GM19025 (cell line): ENCODE measurements around the gene ATG5.
A peak's percentile ranks its signal among the peaks of the same experiment; 100 is the strongest.

Source experiments
- ATAC-seq: cut with Tn5 transposase; IDR thresholded peaks from one replicate; pipeline ENCODE4 v1.9.1; 2021; ENCODE audit warnings: mild to moderate bottlenecking, low read depth, moderate library complexity; ENCODE audit not compliant: unreplicated experiment

ATG5 gene

GRCh38 chr6:106325336-106326178, at the start of gene ATG5:
ATG5 (minus strand) TSS chr6:106325760; CDS start chr6:106316208, 9,552 bp downstream.
- ATAC-seq: peak; percentile 94

DNA sequence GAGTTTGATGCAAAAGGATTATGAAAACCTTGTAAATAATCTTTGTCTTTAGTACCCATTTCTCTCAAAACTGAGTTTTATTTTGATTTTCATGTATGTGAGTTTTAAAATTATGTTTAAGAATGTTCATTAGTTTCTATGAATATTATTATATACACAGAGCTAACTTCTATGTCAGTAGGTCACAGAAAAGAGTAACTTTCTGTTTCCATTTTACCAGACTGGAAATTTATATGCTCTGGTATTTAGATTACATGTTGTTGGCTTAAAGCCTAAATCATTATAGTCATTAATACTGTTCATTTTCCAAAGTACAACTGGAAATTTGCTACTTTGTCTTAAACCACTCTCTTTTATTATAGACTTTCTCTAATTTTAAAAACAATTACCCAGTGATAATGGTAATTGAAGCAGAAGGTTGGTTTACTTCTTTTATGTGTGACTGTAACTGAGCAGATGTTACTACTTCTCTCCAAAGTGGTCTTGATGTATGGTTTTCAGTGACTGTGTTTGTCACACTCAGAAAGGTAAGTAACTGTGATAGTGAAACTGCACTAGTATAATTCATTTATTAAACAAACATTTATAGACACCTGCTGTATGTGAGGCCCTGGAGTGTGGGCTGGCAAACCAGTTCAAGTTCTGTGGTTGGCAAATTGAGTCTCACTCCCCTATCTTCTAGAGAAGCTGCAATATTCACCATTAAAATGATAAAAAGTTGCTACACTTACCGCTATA, 48.1 kb upstream of the ATG5 start:
- no peak for ATAC-seq

- ATAC-seq: no peak
Measured at GRCh38 chr6:106372838-106373501, 47.4 kb upstream of the ATG5 start.

- no peak for ATAC-seq
Measured at GRCh38 chr6:106370639-106371038, 45.1 kb upstream of the ATG5 start.

DNA sequence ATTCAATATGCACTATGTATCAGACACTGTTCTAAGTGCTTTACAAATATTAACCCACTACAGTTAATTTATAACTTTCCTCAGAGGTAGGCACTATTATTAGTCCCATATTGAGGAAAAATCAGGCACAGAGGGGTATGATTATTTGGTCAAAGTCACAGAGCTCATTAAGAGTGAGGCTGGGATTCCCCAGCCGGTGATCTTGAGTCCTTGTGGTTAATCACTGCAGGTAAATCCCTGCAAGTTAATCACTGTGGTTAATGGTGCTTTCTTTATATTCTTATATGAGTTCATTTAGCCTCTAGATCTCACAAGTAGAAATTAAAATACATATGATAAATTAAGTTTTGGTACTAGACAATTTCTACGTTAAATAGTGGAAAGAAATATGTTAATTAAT, 44.2 kb upstream of the ATG5 start:
- ATAC-seq: no peak

DNA sequence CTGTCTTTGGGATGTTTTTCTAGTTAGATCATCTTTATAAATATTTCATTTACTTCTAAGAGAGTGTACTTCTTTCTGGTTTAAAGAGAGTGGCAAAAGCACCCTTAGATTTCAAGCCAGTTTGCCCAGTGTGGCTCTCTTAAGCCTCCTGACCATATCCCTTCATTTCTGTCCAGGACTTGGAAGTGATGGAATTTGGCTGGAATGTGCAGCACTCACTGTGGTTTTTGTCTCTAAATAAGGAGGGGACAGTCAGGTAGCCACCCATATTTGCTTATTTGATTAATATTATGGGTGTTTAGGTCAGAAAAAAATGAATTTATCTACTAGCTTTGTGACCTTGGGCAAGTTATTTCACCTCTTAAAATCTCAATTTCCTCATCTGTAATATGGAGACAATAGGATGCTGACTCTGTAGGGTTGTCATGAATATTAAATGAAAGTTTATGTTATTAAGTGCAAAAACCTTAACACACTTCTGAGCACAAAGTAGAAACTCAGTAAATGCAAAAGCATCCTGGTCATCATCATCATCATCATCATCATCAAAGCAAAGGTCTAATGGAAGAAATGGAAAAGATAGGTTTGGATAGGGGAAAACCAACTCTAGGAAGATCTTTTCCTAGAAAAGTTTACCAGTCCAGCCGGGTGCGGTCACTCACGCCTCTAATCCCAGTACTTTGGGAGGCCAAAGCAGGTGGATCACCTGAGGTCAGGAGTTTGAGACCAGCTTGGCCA, 38.0 kb upstream of the ATG5 start:
- ATAC-seq: no peak

- peak; percentile 31 for ATAC-seq
Measured at GRCh38 chr6:106360989-106361430, 35.5 kb upstream of the ATG5 start.

GRCh38 chr6:106360410-106360988, 34.9 kb upstream of the ATG5 start, which contains the start of gene CRYBG1:
CRYBG1 (plus strand) TSS chr6:106360717; CDS start chr6:106360909, 192 bp downstream.
- peak; percentile 70 for ATAC-seq

DNA sequence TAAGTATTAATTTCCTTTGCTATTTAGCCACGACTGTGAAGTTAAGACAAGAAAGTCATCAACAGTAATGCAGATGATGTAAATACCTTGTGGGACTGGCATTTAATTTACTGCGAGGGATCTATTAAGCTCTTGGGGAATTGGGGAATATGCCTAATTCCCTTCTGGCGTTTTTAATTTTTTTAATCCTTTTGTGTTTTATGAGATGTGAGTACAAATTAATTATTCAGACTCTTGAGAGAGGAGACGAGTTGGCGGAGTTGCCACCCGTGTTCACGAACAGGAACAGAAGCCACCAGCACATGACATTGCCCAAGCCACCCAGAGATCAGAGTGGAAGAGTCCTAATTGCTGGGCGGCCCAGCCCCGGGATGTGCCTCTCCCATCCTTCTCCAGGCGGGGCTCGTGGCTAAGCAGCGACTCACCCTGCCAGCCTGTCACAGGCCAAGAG, 34.4 kb upstream of the ATG5 start:
- no peak for ATAC-seq

DNA sequence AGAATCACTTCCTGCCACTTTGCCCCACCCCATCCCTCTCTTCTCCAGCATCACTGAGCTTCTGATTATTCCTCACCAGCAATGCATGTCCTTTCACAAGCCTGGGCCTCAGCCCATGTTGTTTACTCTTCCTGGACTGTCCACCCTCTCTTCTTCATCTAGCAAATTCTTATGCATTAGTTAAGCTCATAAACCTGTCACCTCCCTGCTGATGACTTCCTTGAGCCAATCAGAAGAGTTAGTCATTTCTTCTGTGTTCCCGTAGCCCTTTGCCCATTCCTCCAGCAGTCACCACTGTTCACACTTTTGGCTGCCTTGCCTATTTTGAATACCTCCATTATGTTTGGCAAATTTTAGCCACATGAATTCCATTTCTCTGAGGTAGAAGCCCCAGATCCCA, 30.8 kb upstream of the ATG5 start:
- no peak for ATAC-seq

DNA sequence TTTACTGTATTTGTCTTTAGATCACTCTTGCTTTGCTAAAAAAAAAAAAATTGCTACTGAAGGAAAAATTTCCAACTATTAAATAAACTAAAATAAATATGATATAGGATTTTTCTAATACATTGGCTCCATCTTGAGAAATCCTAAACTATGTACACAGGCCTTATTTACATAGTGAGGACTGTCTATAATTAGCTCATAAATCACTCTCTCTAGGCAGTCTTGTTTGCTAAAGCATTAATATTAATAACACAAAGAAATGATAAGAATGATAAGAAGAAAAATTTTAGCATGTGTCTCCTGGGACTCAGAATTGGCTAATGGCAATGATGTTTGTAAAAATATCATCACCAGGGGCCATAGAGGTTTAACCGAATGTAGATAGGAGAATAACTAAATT, 21.7 kb upstream of the ATG5 start:
- ATAC-seq: no peak

GRCh38 chr6:106339334-106340029, 13.9 kb upstream of the ATG5 start:
- no peak for ATAC-seq

DNA sequence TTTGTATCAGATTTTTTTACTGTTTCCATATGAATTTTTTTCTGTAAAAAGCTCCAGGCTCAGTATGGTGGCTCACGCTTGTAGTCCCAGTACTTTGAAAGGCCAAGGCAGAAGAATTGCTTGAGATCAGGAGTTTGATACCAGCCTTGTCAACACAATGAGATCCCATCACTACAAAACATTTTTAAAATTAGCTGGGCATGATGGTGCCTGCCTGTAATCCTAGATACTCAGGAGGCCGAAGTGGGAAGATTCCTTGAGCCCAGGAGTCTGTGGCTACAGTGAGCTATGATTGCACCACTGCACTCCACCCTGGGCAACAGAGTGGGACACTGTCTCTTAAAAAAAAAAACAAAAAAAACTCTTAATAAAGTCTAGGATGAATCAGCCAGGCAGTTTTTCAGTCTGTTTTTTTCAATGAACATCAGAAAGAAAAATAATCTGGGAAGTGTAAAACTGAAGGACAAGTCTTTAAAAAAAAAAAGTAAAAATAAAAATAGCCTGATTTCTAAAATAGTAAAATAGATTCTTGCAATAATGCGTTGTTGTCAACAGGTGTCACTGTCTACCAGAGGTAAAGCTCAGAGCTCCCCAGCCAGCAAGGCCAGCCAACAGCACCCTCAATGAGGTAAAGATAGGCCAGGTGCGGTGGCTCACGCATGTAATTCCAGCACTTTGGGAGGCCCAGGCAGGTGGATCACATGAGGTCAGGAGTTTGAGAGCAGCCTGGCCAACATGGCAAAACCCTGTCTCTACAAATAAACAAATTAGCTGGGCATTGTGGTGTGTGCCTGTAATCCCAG, 9.3 kb upstream of the ATG5 start:
- no peak for ATAC-seq

DNA sequence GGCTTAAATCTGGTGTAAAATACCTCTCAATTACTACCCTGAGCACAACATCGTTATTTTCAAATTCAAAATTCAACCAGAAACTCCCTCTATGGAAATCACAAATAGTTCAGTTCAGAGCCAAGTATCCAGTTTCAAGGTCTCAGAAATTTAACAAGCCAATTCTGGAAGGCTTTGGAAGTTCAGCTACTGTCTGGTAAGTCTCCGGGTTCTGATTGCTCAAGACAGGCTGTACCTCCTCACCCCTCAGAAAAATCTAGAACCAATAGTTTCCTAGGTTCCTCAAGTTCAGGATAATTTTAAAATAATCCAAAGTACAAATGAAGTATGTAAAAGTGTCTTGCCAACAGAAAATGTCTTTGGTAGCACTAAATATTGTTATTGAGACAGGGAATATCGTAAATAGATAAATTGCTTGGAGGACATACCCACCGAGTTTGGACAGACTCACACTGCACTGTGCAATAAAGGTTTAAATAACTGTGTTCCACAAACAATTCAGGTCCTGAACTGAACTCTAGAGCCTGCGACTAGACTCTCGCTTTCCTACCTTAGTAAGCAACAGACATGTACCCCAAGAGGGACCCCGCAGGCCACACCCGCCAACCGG, 729 bp downstream of the ATG5 start:
- ATAC-seq: no peak

DNA sequence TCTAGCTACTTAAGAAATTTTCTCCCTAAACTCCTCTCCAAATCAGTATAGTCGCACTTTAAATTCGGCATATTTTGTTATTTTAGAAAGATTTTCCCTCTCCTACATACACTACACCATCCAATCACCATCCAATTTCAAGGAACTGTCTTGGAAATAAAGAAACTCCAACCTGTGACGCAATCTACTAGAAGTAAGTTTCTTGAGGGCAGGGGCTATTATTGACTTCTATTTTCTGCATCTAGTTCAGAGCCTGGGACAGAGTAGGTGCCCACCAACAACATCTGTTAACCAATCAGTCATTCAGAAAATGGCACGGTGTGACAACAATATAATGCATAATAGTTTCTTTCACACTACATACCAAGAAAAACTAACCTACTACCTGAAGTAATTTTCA, 3.6 kb downstream of the ATG5 start:
- ATAC-seq: no peak

GRCh38 chr6:106318851-106319250, 6.7 kb downstream of the ATG5 start:
- ATAC-seq: no peak

GRCh38 chr6:106318061-106318460, 7.5 kb downstream of the ATG5 start:
- no peak for ATAC-seq

- no peak for ATAC-seq
Measured at GRCh38 chr6:106316375-106316766, 9.2 kb downstream of the ATG5 start.
